VCaP (cell line): ENCODE data around the gene ZNF335.
"Not testable (repeated sequence)": the region's sequence is repeated elsewhere in the genome, so short reads cannot be mapped to it uniquely, and the experiment has no call there.

Source experiments
- H3K27ac ChIP-seq: fragments of 450-650 bp; 2 replicates; pipeline ENCODE4 v1.5.1; 2017
- CTCF ChIP-seq: fragments of 450-650 bp; conservative IDR thresholded peaks from 2 replicates; pipeline ENCODE4 v1.5.1; 2017; ENCODE audit warnings: mild to moderate bottlenecking, moderate library complexity

ZNF335 gene

GRCh38 chr20:45908084-45908483 is 63.9 kb downstream of the ZNF335 start:
- no peak overlapping the region for H3K27ac ChIP-seq
- TF ChIP-seq CTCF: no peak

DNA sequence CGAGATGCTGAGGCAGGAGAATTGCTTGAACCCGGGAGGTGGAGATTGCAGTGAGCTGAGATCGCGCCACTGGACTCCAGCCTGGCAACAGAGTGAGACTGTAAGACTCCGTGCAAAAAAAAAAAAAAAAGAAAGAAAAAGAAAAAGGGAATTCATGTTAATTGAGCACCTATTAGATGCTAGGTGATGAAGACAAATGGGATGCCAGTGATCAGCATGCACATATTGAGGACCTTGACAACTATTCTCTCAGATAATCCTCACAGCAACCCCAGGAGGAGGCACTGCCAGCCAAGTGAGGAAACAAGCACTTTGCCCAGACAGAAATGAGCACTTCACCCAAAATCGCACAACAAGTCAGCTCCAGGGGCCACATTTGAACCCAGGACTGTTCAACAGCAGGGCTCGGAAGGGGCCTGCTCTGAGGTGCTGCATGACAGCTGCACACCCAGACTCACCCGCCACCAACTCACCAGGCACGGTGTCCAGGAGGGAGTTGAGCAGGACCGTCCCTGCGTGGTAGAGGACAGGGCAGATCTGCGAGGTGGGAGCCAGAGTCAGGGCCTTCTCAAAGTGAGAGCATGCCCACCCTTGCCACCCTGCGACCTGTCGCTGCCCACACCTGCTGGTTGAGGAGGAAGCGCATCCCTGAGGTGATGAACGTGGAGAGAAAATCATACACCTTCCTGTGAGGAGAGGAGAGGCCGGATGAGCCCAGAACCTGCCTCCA is 64.6 kb downstream of the ZNF335 start:
- no peak overlapping the region for H3K27ac ChIP-seq
- no peak for TF ChIP-seq CTCF

GRCh38 chr20:45905505-45906079 is 66.4 kb downstream of the ZNF335 start:
- H3K27ac ChIP-seq: no peak overlapping the region
- TF ChIP-seq CTCF: no peak

GRCh38 chr20:45904583-45905504 is 67.2 kb downstream of the ZNF335 start:
- no peak overlapping the region for H3K27ac ChIP-seq

DNA sequence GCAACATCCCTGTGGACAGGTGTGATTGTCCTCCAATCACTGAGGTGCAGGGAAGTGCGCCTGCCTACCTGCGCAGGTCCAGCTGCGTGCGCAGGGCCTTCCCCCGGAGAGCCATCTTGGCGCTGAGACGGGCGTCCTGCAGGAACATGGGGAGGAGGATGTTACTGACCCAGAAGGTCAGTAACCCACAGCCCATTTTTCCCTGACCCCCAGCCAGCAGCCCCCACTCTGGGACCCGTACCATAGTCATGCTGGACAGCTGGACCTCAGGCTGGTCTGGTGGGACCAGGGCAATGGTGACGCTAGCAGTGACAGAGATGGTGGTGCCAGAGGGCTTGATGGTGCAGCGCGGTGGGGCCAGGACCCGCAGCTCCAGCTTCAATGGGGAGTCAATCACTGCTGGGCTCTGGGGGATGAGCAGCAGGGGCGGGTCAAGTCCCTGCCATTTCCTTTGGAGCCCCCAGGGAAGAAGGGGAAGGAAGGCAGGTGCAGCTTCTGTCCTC is 69.8 kb downstream of the ZNF335 start:
- no peak overlapping the region for H3K27ac ChIP-seq
- no peak for TF ChIP-seq CTCF

More at GRCh38 chr20:45904583-45905504, 67.2 kb downstream of the ZNF335 start:
- no peak for TF ChIP-seq CTCF

DNA sequence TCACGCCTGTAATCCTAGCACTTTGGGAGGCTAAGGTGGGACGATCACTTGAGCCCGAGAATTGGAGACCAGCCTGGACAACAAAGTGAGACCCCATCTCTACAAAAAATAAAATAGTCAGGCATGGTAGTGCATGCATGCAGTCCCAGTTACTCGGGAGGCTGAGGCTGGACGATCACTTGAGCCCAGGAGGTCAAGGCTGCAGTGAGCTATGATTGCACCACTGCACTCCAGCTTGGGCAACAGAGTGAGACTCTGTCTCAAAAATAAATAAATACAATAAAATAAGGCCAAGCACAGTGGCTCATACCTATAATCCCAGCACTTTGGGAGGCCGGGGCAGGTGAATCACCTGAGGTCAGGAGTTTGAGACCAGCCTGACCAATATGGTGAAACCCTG is 70.7 kb downstream of the ZNF335 start:
- not testable (repeated sequence) for H3K27ac ChIP-seq

- TF ChIP-seq CTCF: no peak
- no peak overlapping the region for H3K27ac ChIP-seq
Observed at GRCh38 chr20:45899046-45899835, 72.8 kb downstream of the ZNF335 start.
